Effector memory CD4-positive, alpha-beta T cell (primary cell): ENCODE data around the gene PNPLA2.

ENCODE experiments used
- DNase-seq, 3 donors: peaks; one replicate each; pipeline ENCODE4 v3.0.0-alpha.2; 2020
- H3K27ac ChIP-seq: 2 replicates; pipeline ENCODE4 v1.7.0; 2013; ENCODE audit warnings: mild to moderate bottlenecking, low read length, moderate library complexity; ENCODE audit not compliant: insufficient read depth, poor library complexity, severe bottlenecking
- H3K27me3 ChIP-seq: replicated peaks from 2 replicates; pipeline ENCODE4 v1.7.0; 2013; ENCODE audit warnings: mild to moderate bottlenecking, low read length; ENCODE audit not compliant: insufficient read depth, control insufficient read depth, poor library complexity, severe bottlenecking
- H3K36me3 ChIP-seq: 2 replicates; pipeline ENCODE4 v1.7.0; 2013; ENCODE audit warnings: mild to moderate bottlenecking, low read length, moderate library complexity; ENCODE audit not compliant: control insufficient read depth, insufficient read depth
- H3K4me1 ChIP-seq: 2 replicates; pipeline ENCODE4 v1.7.0; 2013; ENCODE audit warnings: low read length, mild to moderate bottlenecking; ENCODE audit not compliant: control insufficient read depth, insufficient read depth, poor library complexity, severe bottlenecking
- H3K4me3 ChIP-seq: 2 replicates; pipeline ENCODE4 v1.7.0; 2013; ENCODE audit warnings: low read length, low read depth, mild to moderate bottlenecking; ENCODE audit not compliant: insufficient read depth, poor library complexity, severe bottlenecking
- H3K9me3 ChIP-seq: 2 replicates; pipeline ENCODE4 v1.7.0; 2013; ENCODE audit warnings: mild to moderate bottlenecking, low read length, moderate library complexity; ENCODE audit not compliant: control insufficient read depth

PNPLA2 gene

GRCh38 chr11:862081-862661 is 43.5 kb downstream of the PNPLA2 start:
- no peak for DNase-seq
- Histone ChIP-seq H3K27ac (no peak overlapping the region), H3K4me1 (no peaks in the 10 kb centered on the region)

GRCh38 chr11:862696-863022 is 43.9 kb downstream of the PNPLA2 start:
- no peak overlapping the region for H3K27ac ChIP-seq
- no peaks in the 10 kb centered on the region for H3K9me3 ChIP-seq
- H3K36me3 ChIP-seq = no peaks in the 10 kb centered on the region
- no peak overlapping the region for H3K4me3 ChIP-seq
- DNase-seq = no peak
- no peaks in the 10 kb centered on the region for H3K27me3 ChIP-seq
- H3K4me1 ChIP-seq = no peaks in the 10 kb centered on the region

More at GRCh38 chr11:862081-862661, 43.5 kb downstream of the PNPLA2 start:
- no peaks in the 10 kb centered on the region for H3K27me3 ChIP-seq
- H3K36me3 ChIP-seq = no peaks in the 10 kb centered on the region
- no peak overlapping the region for H3K4me3 ChIP-seq
- no peaks in the 10 kb centered on the region for H3K9me3 ChIP-seq

GRCh38 chr11:863023-863909 is 44.6 kb downstream of the PNPLA2 start:
- Histone ChIP-seq H3K27ac (no peak overlapping the region), H3K36me3 (no peaks in the 10 kb centered on the region)
- no peak for DNase-seq

GRCh38 chr11:863910-864827 is 45.5 kb downstream of the PNPLA2 start:
- H3K27ac ChIP-seq = no peak overlapping the region
- H3K9me3 ChIP-seq = no peaks in the 10 kb centered on the region
- H3K4me3 ChIP-seq = no peak overlapping the region
- no peaks in the 10 kb centered on the region for H3K36me3 ChIP-seq
- H3K4me1 ChIP-seq = no peaks in the 10 kb centered on the region
- no peak for DNase-seq
- H3K27me3 ChIP-seq = no peaks in the 10 kb centered on the region

More at GRCh38 chr11:863023-863909, 44.6 kb downstream of the PNPLA2 start:
- no peak overlapping the region for H3K4me3 ChIP-seq
- no peaks in the 10 kb centered on the region for H3K27me3 ChIP-seq
- no peaks in the 10 kb centered on the region for H3K4me1 ChIP-seq
- no peaks in the 10 kb centered on the region for H3K9me3 ChIP-seq

- Histone ChIP-seq H3K4me3 (no peak overlapping the region), H3K4me1 (no peaks in the 10 kb centered on the region), H3K27me3 (no peaks in the 10 kb centered on the region), H3K36me3 (no peaks in the 10 kb centered on the region), H3K27ac (no peak overlapping the region), H3K9me3 (no peaks in the 10 kb centered on the region)
- DNase-seq = no peak
These were observed 46.2 kb downstream of the PNPLA2 start for GRCh38 chr11:864898-865297.

GRCh38 chr11:865462-866430 is 47.0 kb downstream of the PNPLA2 start:
- H3K9me3 ChIP-seq = no peaks in the 10 kb centered on the region
- no peaks in the 10 kb centered on the region for H3K27me3 ChIP-seq
- DNase-seq = no peak
- no peak overlapping the region for H3K27ac ChIP-seq
- H3K4me1 ChIP-seq = no peaks in the 10 kb centered on the region
- H3K4me3 ChIP-seq = no peak overlapping the region
- no peaks in the 10 kb centered on the region for H3K36me3 ChIP-seq

GRCh38 chr11:866481-866880 is 47.8 kb downstream of the PNPLA2 start:
- H3K27ac ChIP-seq = no peak overlapping the region
- no peaks in the 10 kb centered on the region for H3K27me3 ChIP-seq
- no peaks in the 10 kb centered on the region for H3K9me3 ChIP-seq
- no peak overlapping the region for H3K4me3 ChIP-seq
- H3K36me3 ChIP-seq = no peaks in the 10 kb centered on the region
- H3K4me1 ChIP-seq = no peaks in the 10 kb centered on the region
- DNase-seq = no peak

GRCh38 chr11:867856-868358 is 49.2 kb downstream of the PNPLA2 start:
- H3K4me3 ChIP-seq = no peak overlapping the region
- H3K4me1 ChIP-seq = no peaks in the 10 kb centered on the region
- H3K27me3 ChIP-seq = no peaks in the 10 kb centered on the region
- no peaks in the 10 kb centered on the region for H3K9me3 ChIP-seq
- DNase-seq = no peak
- no peak overlapping the region for H3K27ac ChIP-seq
- no peaks in the 10 kb centered on the region for H3K36me3 ChIP-seq

- H3K27me3 ChIP-seq = no peaks in the 10 kb centered on the region
- DNase-seq = no peak
- H3K27ac ChIP-seq = no peak overlapping the region
- H3K4me3 ChIP-seq = no peak overlapping the region
- no peaks in the 10 kb centered on the region for H3K9me3 ChIP-seq
- no peaks in the 10 kb centered on the region for H3K36me3 ChIP-seq
- no peaks in the 10 kb centered on the region for H3K4me1 ChIP-seq
These were observed 49.7 kb downstream of the PNPLA2 start for GRCh38 chr11:868394-868793.
